Suprapubic skin (tissue), 4 donors: ENCODE data around the gene ANO9. TPM values are rescaled to one million over a fixed set of nuclear protein-coding genes. Genes with fewer than 3 reads are reported as not detected.

Source experiments
- DNase-seq, 2 donors: peaks; one replicate each; pipeline ENCODE4 v3.0.0-alpha.2; 2019; ENCODE audit warnings: low spot score in 2 of 2
- H3K27ac ChIP-seq: fragments of 200-600 bp; sonication (generic); one replicate; pipeline ENCODE4 v1.5.1; 2019
- H3K27me3 ChIP-seq: fragments of 200-600 bp; sonication (generic); one replicate; pipeline ENCODE4 v1.5.1; 2019
- H3K36me3 ChIP-seq: fragments of 200-600 bp; sonication (generic); one replicate; pipeline ENCODE4 v1.5.1; 2019
- H3K4me1 ChIP-seq: fragments of 200-600 bp; sonication (generic); one replicate; pipeline ENCODE4 v1.5.1; 2019
- H3K4me3 ChIP-seq: fragments of 200-600 bp; sonication (generic); one replicate; pipeline ENCODE4 v1.5.1; 2019; ENCODE audit warnings: mild to moderate bottlenecking
- H3K9me3 ChIP-seq: fragments of 200-600 bp; sonication (generic); one replicate; pipeline ENCODE4 v1.5.1; 2019
- EP300 ChIP-seq: sonication (generic); formaldehyde crosslinking; IDR thresholded peaks from one replicate; pipeline ENCODE4 v1.6.1; 2017; ENCODE audit warnings: antibody characterized with exemption
- POLR2A ChIP-seq, 2 donors: fragments of 450-650 bp; IDR thresholded peaks; one replicate each; pipeline ENCODE4 v1.6.1; 2017; ENCODE audit warnings: antibody characterized with exemption in 2 of 2, mild to moderate bottlenecking in 2 of 2, moderate library complexity in 2 of 2
- POLR2AphosphoS5 ChIP-seq, 3 donors: sonication (generic); formaldehyde crosslinking; IDR thresholded peaks; one replicate each; pipeline ENCODE4 v1.6.1; 2017; ENCODE audit warnings: antibody characterized with exemption in 3 of 3
- WGBS: methylation state at CpG from one replicate; pipeline ENCODE4 v1.1.5; 2018; 5-methylcytosine and 5-hydroxymethylcytosine counted together
- total RNA-seq, 4 donors: library from RNA; depleted of rRNA; stranded (reverse); fragments of >200 nt; gene quantifications; one replicate each; pipeline ENCODE4 v1.1.0, GENCODE V29; 2016
- TF ChIP-seq, protein P1 (sequence below), 2 donors: fragments of 200-600 bp in 1 of 2; fragments of 450-650 bp in 1 of 2; sonication (generic) in 1 of 2; IDR thresholded peaks; one replicate each; pipeline ENCODE4 v1.5.1; 2016 to 2019; ENCODE audit warnings: antibody characterized with exemption in 2 of 2, mild to moderate bottlenecking in 1 of 2, moderate library complexity in 1 of 2

Gene ANO9
- total RNA-seq, 4 donors from 2014 or later = 76.8 to 166 (median 103) TPM

DNA sequence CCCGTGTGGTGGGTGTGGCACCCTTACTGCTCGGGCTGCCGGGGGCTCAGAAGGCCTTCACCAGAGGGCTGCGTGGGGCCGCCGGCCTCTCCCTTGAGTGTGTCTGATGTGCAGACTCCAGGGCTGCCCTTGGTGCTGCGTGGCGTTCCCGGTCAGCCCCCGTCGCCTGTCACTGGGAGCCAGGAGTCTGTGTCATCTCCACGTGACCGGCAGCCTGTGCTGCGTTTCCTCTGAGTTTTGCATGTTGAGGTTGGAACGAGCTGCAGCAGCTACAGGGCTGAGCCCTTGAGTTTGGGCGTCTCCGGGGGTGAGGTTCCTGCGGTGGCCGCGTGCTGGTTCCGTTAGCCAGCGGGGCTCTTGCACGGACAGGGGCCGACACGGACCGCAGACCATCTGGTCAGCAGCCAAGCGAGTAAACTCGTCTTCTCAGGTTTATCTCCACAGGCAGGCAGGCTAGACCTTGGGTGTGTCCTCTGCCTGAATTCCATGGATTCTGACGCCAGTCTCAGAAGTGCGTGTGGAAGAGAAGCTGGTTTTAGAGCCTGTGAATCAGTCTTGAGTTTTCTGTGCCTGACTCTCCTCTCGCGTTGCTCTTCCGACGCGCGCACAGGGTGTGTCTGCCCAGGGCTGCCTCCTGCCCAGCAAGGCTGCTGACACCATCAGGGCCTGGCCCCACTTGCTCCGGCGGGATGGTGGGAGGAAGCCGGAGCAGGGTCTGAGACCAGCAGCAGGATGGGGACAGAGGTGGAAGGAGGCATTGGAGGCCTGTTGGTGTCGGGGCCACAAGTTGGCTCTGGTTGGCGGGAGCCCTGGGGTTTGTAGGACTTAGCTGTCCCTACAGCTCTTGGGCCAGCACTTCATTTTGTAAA lies 18.8 kb upstream of the ANO9 start:
- no peak for DNase-seq
- TF ChIP-seq POLR2AphosphoS5 (IDR thresholded peaks at IDR 0.05) (no peak), EP300 (no peak), POLR2A (IDR thresholded peaks at IDR 0.05) (no peak)
- TF ChIP-seq, protein P1, sequence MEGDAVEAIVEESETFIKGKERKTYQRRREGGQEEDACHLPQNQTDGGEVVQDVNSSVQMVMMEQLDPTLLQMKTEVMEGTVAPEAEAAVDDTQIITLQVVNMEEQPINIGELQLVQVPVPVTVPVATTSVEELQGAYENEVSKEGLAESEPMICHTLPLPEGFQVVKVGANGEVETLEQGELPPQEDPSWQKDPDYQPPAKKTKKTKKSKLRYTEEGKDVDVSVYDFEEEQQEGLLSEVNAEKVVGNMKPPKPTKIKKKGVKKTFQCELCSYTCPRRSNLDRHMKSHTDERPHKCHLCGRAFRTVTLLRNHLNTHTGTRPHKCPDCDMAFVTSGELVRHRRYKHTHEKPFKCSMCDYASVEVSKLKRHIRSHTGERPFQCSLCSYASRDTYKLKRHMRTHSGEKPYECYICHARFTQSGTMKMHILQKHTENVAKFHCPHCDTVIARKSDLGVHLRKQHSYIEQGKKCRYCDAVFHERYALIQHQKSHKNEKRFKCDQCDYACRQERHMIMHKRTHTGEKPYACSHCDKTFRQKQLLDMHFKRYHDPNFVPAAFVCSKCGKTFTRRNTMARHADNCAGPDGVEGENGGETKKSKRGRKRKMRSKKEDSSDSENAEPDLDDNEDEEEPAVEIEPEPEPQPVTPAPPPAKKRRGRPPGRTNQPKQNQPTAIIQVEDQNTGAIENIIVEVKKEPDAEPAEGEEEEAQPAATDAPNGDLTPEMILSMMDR (IDR thresholded peaks at IDR 0.05) = no peak
- Histone ChIP-seq H3K27ac (peak overlapping the region; percentile 49), H3K36me3 (peaks cover 18% of the 10 kb centered on the region), H3K9me3 (no peaks in the 10 kb centered on the region), H3K4me1 (peaks cover 10% of the 10 kb centered on the region), H3K27me3 (no peaks in the 10 kb centered on the region), H3K4me3 (peak overlapping the region; percentile 16)
- 71% methylated on average over 6 of the region's 41 CpGs for WGBS

DNA sequence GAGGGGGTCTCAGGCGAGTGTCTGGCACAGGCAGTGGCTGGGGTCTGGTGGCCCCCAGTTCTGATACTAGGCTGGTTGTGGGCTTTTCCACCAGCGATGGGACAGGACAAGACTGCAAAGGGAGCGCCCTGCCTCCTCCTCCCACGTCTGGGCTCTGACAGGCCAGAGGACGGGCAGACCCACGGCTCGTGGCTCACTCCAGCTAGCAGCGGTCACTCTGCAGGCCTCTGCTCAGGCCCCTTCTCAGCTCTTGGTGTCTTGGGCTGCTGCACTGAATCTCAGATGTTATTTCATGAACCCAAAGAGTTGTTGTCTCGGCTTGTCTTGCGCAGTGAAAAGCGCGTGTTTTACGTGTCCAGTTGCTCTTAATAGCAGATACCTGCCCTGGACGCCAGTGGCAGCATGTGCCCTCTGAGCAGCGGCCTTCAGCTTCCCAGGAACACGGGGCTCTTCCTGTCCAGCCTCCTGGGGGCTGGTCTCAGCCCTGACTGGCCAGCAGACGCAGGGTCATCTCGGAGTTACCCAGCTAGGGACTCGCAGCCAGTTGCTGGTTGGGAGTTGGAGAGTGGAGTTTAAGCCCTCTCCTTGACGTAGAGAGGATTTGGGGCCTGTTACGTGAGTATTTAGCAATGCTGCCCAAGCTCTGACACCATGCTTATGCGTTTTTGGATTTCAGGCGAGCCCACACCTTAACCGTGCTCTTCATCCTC lies 17.9 kb upstream of the ANO9 start:
- Histone ChIP-seq H3K4me3 (no peak overlapping the region), H3K9me3 (no peaks in the 10 kb centered on the region), H3K27ac (peak overlapping the region; percentile 49), H3K27me3 (no peaks in the 10 kb centered on the region), H3K4me1 (peaks cover 10% of the 10 kb centered on the region), H3K36me3 (peaks cover 18% of the 10 kb centered on the region)
- DNase-seq = no peak
- 91% methylated on average over 18 of the region's 24 CpGs for WGBS
- no peak for TF ChIP-seq POLR2AphosphoS5 (IDR thresholded peaks at IDR 0.05)
- TF ChIP-seq, protein P1 (IDR thresholded peaks at IDR 0.05) = no peak
- no peak for TF ChIP-seq POLR2A (IDR thresholded peaks at IDR 0.05)
- no peak for TF ChIP-seq EP300

DNA sequence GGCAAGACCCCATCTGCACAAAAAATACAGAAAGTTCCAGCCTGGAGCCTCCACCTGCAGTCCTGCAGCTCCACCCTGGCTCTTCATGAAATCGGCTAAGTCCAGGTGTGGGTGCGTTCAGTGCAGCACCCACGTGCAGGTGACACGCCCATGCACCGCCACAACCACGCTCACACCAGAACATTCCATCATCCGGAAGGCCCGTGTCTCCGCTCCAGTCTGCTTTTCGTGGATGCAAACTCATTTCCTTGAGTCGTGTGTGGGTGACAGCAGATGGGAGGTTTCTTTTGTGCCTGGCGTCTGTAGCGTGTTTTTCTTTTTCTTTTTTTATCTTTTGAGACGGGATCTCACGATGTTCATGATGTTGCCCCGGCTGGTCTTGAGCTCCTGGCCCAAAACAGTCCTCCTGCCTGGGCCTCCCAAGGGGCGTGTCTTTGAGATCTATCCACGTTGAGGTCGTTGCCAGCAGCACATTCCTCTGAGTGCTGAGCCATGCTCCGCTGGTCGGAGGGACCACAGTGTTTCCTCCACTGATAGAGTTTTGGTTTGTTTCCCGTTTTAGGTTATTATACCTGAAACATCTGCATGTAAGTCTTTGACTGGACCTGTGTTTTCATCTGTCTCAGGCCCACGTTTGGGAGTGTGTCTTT lies 15.4 kb upstream of the ANO9 start:
- Histone ChIP-seq H3K27ac (no peak overlapping the region), H3K4me3 (no peak overlapping the region), H3K4me1 (peaks cover 10% of the 10 kb centered on the region), H3K27me3 (no peaks in the 10 kb centered on the region), H3K36me3 (peaks cover 26% of the 10 kb centered on the region), H3K9me3 (no peaks in the 10 kb centered on the region)
- TF ChIP-seq, protein P1 (IDR thresholded peaks at IDR 0.05) = no peak
- no peak for TF ChIP-seq POLR2A (IDR thresholded peaks at IDR 0.05)
- TF ChIP-seq POLR2AphosphoS5 (IDR thresholded peaks at IDR 0.05) = no peak
- no peak for TF ChIP-seq EP300
- WGBS = 69% methylated on average over 23 of the region's 23 CpGs
- no peak for DNase-seq

DNA sequence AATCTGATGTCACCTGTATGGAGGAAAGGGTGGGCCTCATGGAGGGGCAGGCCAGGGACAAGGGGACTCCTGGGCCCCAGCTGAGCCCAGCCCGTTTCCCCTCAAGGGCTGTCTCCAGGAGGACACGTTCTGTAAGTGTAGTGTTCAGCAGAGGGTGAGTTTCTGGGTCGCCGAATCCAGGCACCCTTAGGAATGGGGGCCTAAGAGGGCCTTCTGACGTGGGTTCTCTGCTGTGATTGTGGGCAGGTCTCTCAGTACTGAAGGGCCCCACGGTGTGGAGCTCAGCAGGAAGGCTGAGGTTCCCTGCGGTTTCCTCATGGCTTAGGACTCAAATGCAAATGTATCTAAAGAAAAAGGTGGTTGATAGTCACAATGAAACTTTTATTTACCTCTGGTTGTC lies 14.7 kb upstream of the ANO9 start:
- Histone ChIP-seq H3K27ac (no peak overlapping the region), H3K27me3 (no peaks in the 10 kb centered on the region), H3K9me3 (no peaks in the 10 kb centered on the region), H3K4me3 (no peak overlapping the region), H3K36me3 (peaks cover 25% of the 10 kb centered on the region), H3K4me1 (peaks cover 15% of the 10 kb centered on the region)
- no peak for TF ChIP-seq EP300
- TF ChIP-seq, protein P1 (IDR thresholded peaks at IDR 0.05) = no peak
- no peak for TF ChIP-seq POLR2A (IDR thresholded peaks at IDR 0.05)
- TF ChIP-seq POLR2AphosphoS5 (IDR thresholded peaks at IDR 0.05) = no peak
- no peak for DNase-seq
- 68% methylated on average over 3 of the region's 7 CpGs for WGBS
